ENCODE measurements around the gene FMNL2.

Gene FMNL2

GRCh38 chr2:152686321-152686720, 351.3 kb downstream of the FMNL2 start:
- ChIA-PET POLR2A (ENCODE audit: low non-redundant PET) (interaction anchor here (0.7 kb wide), 1 partner anchor 29 kb away, joined by 3 read pairs; no protein-coding TSS in a partner anchor), CTCF (interaction anchor here (0.7 kb wide), 1 partner anchor 13 kb away, joined by 6 read pairs; no protein-coding TSS in a partner anchor)
- TF ChIP-seq, protein P1, sequence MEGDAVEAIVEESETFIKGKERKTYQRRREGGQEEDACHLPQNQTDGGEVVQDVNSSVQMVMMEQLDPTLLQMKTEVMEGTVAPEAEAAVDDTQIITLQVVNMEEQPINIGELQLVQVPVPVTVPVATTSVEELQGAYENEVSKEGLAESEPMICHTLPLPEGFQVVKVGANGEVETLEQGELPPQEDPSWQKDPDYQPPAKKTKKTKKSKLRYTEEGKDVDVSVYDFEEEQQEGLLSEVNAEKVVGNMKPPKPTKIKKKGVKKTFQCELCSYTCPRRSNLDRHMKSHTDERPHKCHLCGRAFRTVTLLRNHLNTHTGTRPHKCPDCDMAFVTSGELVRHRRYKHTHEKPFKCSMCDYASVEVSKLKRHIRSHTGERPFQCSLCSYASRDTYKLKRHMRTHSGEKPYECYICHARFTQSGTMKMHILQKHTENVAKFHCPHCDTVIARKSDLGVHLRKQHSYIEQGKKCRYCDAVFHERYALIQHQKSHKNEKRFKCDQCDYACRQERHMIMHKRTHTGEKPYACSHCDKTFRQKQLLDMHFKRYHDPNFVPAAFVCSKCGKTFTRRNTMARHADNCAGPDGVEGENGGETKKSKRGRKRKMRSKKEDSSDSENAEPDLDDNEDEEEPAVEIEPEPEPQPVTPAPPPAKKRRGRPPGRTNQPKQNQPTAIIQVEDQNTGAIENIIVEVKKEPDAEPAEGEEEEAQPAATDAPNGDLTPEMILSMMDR (conservative IDR thresholded peaks at IDR 0.05; ENCODE audit: low read depth), result no peak
- DNase-seq (ENCODE audit: low spot score), result no peak
- no peak overlapping the region for H3K27ac ChIP-seq

GRCh38 chr2:152693033-152693432, 358.1 kb downstream of the FMNL2 start:
- no peak for DNase-seq (ENCODE audit: low spot score)
- CTCF ChIA-PET, result interaction anchor here (0.6 kb wide), 1 partner anchor 1413 kb away, joined by 4 read pairs; no protein-coding TSS in a partner anchor
- POLR2A ChIA-PET (ENCODE audit: low non-redundant PET), result no interaction called here
- TF ChIP-seq, protein P1 (conservative IDR thresholded peaks at IDR 0.05; ENCODE audit: low read depth), result no peak
- no peak overlapping the region for H3K27ac ChIP-seq

DNA sequence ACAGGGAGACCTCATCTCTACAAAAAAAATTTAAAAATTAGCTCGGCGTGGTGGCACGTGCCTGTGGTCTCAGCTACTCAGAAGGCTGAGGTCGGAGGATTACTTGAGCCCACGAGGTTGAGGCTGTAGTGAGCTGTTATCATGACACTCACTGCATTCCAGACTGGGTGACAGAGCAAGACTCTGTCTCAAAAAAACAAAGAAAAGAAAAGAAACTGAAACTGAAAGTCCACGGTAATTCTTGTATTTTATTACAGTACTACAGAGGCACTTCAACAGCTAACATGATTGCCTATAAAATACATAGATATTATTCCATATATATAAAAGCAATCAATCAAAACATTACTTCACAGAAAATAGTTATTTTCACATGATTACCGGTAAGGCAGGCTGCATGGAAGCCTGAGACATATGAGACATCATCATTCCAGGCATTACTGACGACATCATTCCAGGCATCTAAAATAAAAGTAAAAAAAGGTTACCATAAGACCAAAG, 359.2 kb downstream of the FMNL2 start:
- peak overlapping the region; percentile 53; the same call in 1 of the 2 replicates for H3K27ac ChIP-seq
- POLR2A ChIA-PET (ENCODE audit: low non-redundant PET), result no interaction called here
- peak; percentile 14 for DNase-seq (ENCODE audit: low spot score)
- TF ChIP-seq, protein P1 (conservative IDR thresholded peaks at IDR 0.05; ENCODE audit: low read depth), result no peak
- CTCF ChIA-PET, result no interaction called here

DNA sequence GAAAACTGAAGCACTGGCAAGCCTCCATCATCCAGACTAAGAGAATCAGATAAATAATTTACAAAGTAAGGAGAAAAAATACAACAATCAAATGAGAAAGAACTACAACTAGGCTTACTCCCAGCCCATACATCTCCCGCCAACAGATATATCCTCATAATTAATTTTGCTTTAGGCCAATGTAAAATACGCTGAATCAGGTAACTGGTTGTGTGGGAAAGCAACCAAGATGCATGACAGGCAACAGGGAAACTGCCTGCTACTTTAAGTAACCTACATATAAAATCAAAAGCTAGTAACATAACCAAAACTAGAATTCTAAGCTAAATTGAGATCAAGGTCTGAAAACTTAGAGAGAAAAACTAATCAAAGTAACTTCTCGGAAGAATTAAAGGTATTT, 360.8 kb downstream of the FMNL2 start:
- TF ChIP-seq, protein P1 (conservative IDR thresholded peaks at IDR 0.05; ENCODE audit: low read depth), result no peak
- ChIA-PET CTCF (interaction anchor here (0.6 kb wide), 1 partner anchor 517 kb away, joined by 5 read pairs; no protein-coding TSS in a partner anchor), POLR2A (ENCODE audit: low non-redundant PET) (no interaction called here)
- H3K27ac ChIP-seq, result no peak overlapping the region
- no peak for DNase-seq (ENCODE audit: low spot score)

- no peak for DNase-seq (ENCODE audit: low spot score)
- ChIA-PET POLR2A (ENCODE audit: low non-redundant PET) (no interaction called here), CTCF (interaction anchor here (0.6 kb wide), 1 partner anchor 518 kb away, joined by 5 read pairs; no protein-coding TSS in a partner anchor)
- H3K27ac ChIP-seq, result no peak overlapping the region
- TF ChIP-seq, protein P1 (conservative IDR thresholded peaks at IDR 0.05; ENCODE audit: low read depth), result no peak
Measured at GRCh38 chr2:152696476-152696875, 361.5 kb downstream of the FMNL2 start.
